GM13976 (cell line): ENCODE results near the gene AHSA1.

Experiments
- DNase-seq: peaks from one replicate; pipeline ENCODE4 v3.0.0; 2012; ENCODE audit warnings: low spot score
- CTCF ChIP-seq: IDR thresholded peaks from 2 replicates; pipeline ENCODE4 v1.5.1; 2012; ENCODE audit warnings: borderline replicate concordance, mild to moderate bottlenecking; ENCODE audit not compliant: insufficient read depth; ENCODE audit errors: extremely low read depth, missing control alignments, control extremely low read depth
- in situ Hi-C: fragments of 300-500 bp; cut with MboI; formaldehyde crosslinking; loops from one replicate; pipeline ENCODE4 v1.12.0; 2022; ENCODE audit warnings: low sequenced_read_pairs, mixed read lengths, inconsistent platforms; ENCODE audit not compliant: unreplicated experiment

The AHSA1 gene

GRCh38 chr14:77516126-77516525, 58.2 kb downstream of the AHSA1 start:
- TF ChIP-seq CTCF: no peak
- DNase-seq: no peak
- in situ Hi-C loops: no loop called here
